ENCODE data around the gene CYP19A1. TPM values are rescaled to one million over a fixed set of nuclear protein-coding genes. Genes with fewer than 3 reads are reported as not detected.
A peak's percentile ranks its signal among the peaks of the same experiment; 100 is the strongest.

CYP19A1 gene
- total and polyA plus RNA-seq, 2 experiments from 2014 or later, result 1.4 to 35.4 TPM

DNA sequence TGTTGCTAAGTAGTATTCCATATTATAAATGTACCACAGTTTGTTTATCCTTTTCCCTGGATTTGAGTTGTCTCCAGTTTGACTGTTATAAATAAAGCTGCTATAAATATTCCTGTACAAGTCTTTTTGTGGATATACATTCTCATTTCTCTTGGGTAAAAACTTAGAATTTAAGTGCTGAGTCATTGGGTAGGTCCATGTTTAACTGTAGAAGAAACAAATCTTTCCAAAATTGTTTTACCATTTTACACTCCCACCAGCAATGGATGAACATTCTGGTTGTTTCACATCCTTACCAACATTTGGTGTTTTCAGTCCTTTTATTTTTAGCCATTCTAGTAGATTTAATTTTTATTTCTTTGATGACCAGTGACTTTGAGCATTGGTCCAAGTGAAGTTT lies 169.7 kb downstream of the CYP19A1 start:
- no peak for TF ChIP-seq EZH2 (IDR thresholded peaks at IDR 0.05; ENCODE audit: borderline replicate concordance)
- TF ChIP-seq EZH2phosphoT487 (IDR thresholded peaks at IDR 0.05; ENCODE audit: low read depth, severe bottlenecking, unreplicated experiment), result no peak
- TF ChIP-seq, protein P1, sequence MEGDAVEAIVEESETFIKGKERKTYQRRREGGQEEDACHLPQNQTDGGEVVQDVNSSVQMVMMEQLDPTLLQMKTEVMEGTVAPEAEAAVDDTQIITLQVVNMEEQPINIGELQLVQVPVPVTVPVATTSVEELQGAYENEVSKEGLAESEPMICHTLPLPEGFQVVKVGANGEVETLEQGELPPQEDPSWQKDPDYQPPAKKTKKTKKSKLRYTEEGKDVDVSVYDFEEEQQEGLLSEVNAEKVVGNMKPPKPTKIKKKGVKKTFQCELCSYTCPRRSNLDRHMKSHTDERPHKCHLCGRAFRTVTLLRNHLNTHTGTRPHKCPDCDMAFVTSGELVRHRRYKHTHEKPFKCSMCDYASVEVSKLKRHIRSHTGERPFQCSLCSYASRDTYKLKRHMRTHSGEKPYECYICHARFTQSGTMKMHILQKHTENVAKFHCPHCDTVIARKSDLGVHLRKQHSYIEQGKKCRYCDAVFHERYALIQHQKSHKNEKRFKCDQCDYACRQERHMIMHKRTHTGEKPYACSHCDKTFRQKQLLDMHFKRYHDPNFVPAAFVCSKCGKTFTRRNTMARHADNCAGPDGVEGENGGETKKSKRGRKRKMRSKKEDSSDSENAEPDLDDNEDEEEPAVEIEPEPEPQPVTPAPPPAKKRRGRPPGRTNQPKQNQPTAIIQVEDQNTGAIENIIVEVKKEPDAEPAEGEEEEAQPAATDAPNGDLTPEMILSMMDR (IDR thresholded peaks at IDR 0.05; ENCODE audit: poor library complexity), result no peak
- Histone ChIP-seq H3K36me3 (replicated peaks; ENCODE audit: insufficient read depth, low read depth) (no peaks in the 10 kb centered on the region), H3K4me2 (no peak overlapping the region), H3K4me1 (ENCODE audit: insufficient read depth) (peaks cover under 1% of the 10 kb centered on the region), H3K9me3 (ENCODE audit: low read depth) (no peaks in the 10 kb centered on the region), H3K4me3 (no peak overlapping the region), H2AFZ (no peak overlapping the region), H3K79me2 (no peaks in the 10 kb centered on the region), H3K9me2 (replicated peaks; ENCODE audit: insufficient read depth) (no peaks in the 10 kb centered on the region), H3K27me3 (peaks cover 2% of the 10 kb centered on the region), H3K27ac (no peak overlapping the region), H4K20me1 (ENCODE audit: insufficient read depth, poor library complexity, severe bottlenecking) (no peaks in the 10 kb centered on the region)
- DNase-seq (ENCODE audit: low spot score), result no peak

GRCh38 chr15:51163843-51164242 lies 174.6 kb downstream of the CYP19A1 start:
- H3K27me3 ChIP-seq, result peaks cover 2% of the 10 kb centered on the region
- H3K9me3 ChIP-seq (ENCODE audit: low read depth), result no peaks in the 10 kb centered on the region
- peak overlapping the region; percentile 13 for H3K27ac ChIP-seq
- H4K20me1 ChIP-seq (ENCODE audit: insufficient read depth, poor library complexity, severe bottlenecking), result no peaks in the 10 kb centered on the region
- TF ChIP-seq, protein P1 (IDR thresholded peaks at IDR 0.05; ENCODE audit: poor library complexity), result no peak
- TF ChIP-seq EZH2 (IDR thresholded peaks at IDR 0.05; ENCODE audit: borderline replicate concordance) (no peak), EZH2phosphoT487 (IDR thresholded peaks at IDR 0.05; ENCODE audit: low read depth, severe bottlenecking, unreplicated experiment) (no peak)
- H3K4me2 ChIP-seq, result peak overlapping the region; percentile 60
- no peaks in the 10 kb centered on the region for H3K9me2 ChIP-seq (replicated peaks; ENCODE audit: insufficient read depth)
- peak overlapping the region; percentile 3 for H2AFZ ChIP-seq
- H3K36me3 ChIP-seq (replicated peaks; ENCODE audit: insufficient read depth, low read depth), result no peaks in the 10 kb centered on the region
- H3K4me3 ChIP-seq, result no peak overlapping the region
- 70% methylated on average over 9 of the region's 9 CpGs for WGBS (ENCODE audit: low lambda C conversion rate, missing lambda C conversion rate)
- no peak for DNase-seq (ENCODE audit: low spot score)
- no peaks in the 10 kb centered on the region for H3K79me2 ChIP-seq
- H3K4me1 ChIP-seq (ENCODE audit: insufficient read depth), result peaks cover 5% of the 10 kb centered on the region

GRCh38 chr15:51162865-51163762 lies 175.3 kb downstream of the CYP19A1 start:
- Histone ChIP-seq H4K20me1 (ENCODE audit: insufficient read depth, poor library complexity, severe bottlenecking) (no peaks in the 10 kb centered on the region), H3K79me2 (no peaks in the 10 kb centered on the region), H3K9me2 (replicated peaks; ENCODE audit: insufficient read depth) (no peaks in the 10 kb centered on the region), H3K4me1 (ENCODE audit: insufficient read depth) (peaks cover 5% of the 10 kb centered on the region), H3K36me3 (replicated peaks; ENCODE audit: insufficient read depth, low read depth) (no peaks in the 10 kb centered on the region), H3K9me3 (ENCODE audit: low read depth) (no peaks in the 10 kb centered on the region), H3K27ac (peak overlapping the region; percentile 13), H3K4me3 (no peak overlapping the region), H3K27me3 (peaks cover 2% of the 10 kb centered on the region), H3K4me2 (peak overlapping the region; percentile 60), H2AFZ (peak overlapping the region; percentile 3)
- 5% methylated on average over 8 of the region's 8 CpGs for WGBS (ENCODE audit: low lambda C conversion rate, missing lambda C conversion rate)
- DNase-seq (ENCODE audit: low spot score), result peak; percentile 83
- TF ChIP-seq EZH2phosphoT487 (IDR thresholded peaks at IDR 0.05; ENCODE audit: low read depth, severe bottlenecking, unreplicated experiment) (no peak), EZH2 (IDR thresholded peaks at IDR 0.05; ENCODE audit: borderline replicate concordance) (no peak)
- TF ChIP-seq, protein P1 (IDR thresholded peaks at IDR 0.05; ENCODE audit: poor library complexity), result peak; percentile 94
